ENCODE data around the gene PNPLA2.

The PNPLA2 gene

DNA sequence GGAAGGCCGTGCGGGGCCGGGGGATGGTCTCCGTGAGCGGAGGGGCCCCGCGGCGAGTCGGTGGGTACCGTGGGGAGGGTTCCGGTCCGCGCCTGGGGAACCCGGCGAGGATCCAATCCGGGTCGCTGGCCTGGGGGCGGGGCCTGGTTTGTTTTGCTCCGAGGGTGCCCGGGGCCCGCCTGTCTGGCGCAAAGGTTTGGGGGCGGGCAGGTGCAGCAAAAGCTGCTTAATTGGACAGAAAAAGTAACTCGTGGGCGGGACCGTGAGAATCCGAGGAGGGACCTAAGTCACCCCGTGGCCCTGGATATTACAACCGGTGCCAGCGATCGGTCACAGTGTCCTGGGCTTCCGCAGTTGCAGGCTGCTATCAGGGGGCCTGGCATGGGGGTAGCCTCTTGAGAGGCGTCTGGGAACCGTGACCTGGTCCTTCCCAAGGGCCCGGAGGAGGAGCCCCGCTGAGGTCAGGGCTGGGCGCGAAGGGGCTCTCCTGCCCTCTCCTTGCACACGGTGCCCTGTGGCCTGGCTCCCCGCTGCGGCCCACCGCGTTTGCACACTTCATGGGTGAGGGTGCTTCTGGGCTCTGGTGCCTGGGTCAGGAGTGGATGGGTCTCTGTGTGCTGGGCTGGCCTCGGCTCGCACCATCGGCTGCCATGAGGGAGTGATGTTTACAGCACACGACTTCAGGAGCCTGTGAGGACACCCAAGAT, 1.4 kb downstream of the PNPLA2 start:
- DNase-seq: no peak

DNA sequence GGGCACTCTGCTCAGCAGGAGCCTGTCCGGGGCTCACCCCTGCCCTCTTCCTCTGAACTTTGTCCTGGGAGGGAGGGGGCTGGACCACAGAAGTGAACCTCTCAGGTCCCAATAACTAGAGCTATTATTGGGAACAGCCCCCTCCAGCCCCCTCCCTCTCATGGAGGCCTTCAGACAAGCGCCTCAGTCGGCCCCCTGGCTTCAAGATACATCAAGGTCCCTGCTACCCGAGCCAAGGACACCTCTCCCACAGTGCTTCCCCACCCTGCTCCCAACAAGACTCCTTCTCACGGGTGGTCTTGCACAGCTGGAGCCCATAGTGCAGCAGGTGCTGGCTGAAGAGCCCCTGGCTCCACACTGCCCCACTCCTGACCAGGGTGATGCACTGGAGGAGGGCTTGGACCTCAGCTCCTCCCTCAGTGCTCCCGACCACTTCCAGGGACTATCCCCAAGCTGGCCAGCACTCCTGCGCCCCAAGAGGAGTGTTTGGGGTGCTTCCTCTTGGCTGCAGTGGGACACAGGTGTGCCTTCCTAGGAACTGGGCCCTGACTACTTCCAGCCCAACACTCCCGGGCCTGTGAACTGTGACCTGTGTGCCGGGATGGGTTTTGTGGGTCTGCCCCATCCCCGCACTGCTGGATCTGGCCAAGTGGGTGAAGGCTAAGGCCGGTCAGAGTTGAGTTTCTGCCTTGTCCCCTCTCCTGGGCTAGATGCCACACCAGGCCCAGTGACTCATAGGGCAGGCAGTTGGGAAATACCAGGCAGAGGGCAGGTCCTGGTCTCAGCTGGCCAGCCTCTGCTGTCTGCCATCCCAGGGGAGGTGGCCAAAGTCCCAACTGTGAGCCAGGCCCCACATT, 2.2 kb downstream of the PNPLA2 start:
- DNase-seq: no peak

DNA sequence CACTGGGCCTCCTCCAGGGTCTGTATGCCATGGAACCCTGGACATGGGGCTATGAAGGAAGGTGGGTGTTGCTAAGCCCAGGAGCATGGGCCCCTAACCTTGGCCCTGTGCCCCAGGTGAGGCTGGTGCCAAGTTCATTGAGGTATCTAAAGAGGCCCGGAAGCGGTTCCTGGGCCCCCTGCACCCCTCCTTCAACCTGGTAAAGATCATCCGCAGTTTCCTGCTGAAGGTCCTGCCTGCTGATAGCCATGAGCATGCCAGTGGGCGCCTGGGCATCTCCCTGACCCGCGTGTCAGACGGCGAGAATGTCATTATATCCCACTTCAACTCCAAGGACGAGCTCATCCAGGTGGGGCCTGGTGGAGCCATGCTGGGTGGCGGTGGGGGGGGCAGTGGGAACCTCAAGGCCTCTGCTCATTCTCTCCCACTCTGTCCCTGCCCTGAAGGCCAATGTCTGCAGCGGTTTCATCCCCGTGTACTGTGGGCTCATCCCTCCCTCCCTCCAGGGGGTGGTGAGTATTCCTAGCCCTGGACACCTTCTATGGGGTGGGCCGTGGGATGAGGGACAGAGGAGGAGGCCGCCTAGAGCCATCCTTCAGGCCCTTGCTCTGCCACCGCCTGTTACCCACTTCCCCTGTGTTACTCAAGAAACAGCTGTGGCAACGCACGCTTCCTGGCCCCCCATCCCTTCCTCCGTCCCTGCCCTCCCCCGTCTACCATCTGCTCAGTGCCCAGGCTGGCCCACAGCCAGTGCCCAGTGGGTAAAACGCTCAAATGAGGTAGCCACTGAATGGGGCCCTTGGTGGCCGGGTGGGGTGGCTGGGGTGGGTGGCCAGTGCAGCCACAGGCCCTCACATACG, 3.0 kb downstream of the PNPLA2 start:
- DNase-seq: no peak

DNA sequence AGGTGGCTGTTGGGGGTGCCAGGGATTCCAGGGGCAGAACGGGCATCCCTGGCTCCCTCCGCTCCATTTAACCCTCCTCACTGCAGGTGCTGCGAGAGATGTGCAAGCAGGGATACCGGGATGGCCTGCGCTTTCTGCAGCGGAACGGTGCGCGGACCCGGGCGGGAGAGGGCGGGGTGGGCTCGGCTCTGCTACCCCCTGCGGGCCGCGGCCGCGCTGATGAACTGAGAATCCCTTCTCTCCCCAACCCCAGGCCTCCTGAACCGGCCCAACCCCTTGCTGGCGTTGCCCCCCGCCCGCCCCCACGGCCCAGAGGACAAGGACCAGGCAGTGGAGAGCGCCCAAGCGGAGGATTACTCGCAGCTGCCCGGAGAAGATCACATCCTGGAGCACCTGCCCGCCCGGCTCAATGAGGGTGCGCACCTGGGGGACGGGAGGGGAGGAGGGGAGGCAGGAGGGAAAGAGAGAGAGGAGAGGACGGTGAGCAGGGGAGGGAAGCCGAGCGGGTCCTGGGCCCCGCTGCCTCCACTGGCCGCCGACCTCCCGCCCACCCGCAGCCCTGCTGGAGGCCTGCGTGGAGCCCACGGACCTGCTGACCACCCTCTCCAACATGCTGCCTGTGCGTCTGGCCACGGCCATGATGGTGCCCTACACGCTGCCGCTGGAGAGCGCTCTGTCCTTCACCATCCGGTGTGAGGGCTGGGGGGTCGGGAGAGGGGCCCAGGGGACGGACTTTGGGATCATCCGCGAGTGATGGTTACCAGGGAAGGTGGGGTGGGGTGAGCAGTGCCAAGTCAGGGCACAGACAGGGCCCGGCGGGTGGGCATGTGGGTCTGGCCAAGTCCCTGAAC, 5.0 kb downstream of the PNPLA2 start:
- DNase-seq: no peak

DNA sequence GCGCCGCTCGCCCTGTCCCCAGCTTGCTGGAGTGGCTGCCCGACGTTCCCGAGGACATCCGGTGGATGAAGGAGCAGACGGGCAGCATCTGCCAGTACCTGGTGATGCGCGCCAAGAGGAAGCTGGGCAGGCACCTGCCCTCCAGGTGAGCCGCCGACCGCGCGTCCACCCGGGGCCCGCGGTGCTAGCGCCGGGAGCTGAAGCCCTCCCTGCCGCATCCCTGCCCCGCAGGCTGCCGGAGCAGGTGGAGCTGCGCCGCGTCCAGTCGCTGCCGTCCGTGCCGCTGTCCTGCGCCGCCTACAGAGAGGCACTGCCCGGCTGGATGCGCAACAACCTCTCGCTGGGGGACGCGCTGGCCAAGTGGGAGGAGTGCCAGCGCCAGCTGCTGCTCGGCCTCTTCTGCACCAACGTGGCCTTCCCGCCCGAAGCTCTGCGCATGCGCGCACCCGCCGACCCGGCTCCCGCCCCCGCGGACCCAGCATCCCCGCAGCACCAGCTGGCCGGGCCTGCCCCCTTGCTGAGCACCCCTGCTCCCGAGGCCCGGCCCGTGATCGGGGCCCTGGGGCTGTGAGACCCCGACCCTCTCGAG, 5.7 kb downstream of the PNPLA2 start:
- DNase-seq: no peak

DNA sequence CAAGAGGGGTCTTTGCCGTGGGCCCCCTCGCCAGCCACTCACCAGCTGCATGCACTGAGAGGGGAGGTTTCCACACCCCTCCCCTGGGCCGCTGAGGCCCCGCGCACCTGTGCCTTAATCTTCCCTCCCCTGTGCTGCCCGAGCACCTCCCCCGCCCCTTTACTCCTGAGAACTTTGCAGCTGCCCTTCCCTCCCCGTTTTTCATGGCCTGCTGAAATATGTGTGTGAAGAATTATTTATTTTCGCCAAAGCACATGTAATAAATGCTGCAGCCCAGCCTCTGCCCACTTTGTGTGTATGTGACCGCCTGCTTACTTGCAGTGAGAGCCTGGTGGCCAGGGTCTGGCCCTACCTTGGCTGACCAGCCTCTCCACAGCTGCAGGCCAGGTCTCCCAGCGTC, 6.2 kb downstream of the PNPLA2 start:
- no peak for DNase-seq

DNA sequence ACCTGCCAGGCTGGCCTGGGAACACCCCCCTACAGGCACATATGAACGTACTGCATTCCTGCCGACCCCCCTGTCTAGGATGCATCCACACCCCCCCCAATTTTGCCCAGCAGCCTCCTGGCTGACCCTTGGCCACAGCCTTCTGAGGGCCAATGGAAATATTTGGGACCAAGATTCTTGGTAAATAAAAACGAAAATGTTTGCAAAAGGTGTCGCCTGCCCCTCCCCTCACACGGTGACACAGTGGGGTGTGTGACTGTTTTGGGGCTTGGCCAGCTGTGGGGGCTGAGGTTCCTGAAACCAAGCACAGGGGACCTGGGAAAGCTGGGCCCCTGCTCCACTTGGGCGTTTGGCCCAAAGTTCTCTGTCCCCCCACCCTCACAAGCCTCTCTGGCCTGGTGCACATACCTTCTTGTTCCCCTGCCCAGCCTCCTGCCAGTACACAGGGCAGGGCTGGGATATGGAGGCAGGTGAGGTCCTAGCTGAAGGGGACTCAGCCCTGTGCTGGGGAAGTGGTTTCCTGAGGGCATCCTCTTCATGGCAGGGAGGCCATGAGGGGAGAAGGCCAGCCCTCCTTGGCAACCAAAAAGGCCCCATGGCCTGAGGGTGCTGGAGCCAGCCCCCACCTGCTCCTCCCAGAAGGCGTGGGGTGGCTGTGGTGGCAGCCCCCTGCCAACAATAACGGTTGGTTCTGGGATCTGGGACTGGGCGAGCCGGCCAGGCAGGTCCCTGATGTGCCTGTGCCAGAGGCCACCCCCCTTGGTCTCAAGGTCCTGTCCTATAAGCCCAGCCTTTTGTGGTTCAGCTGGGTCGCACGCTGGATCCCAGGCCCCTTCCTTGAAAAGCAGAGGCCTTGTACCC, 6.9 kb downstream of the PNPLA2 start:
- no peak for DNase-seq

DNA sequence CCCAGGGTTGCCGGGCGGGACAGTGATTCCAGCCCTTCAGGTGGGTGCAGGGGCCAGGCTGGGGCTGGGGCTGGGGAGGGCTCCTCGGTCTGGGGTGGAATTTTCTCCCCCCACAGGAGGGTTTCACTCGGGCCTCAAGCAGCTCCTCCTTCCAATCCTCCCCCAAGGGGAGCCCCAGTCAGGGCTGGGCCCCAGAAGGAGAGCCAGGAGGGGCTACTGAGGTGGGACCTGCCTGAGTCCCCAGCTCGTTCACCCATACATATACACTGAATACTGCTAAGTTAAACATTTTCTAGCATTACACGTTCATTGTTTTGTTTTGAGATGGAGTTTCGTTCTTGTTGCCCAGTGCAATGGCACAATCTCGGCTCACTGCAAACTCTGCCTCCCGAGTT, 7.5 kb downstream of the PNPLA2 start:
- no peak for DNase-seq

DNA sequence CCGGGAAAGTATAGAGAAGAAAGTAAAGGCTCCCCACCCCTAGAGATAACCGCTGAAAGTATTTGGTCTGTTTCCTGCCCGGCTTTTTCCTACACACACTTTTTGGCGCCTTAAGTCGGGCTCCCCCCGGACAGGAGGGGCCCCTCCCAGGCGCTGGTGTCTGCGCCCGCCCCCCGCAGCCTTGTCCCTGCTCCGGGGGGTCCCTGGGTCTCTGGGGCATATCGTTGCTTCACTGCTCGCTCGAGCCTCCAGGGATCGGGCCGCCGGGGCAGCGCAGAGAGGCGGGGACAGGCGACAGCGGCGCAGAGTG, 8.1 kb downstream of the PNPLA2 start:
- no peak for DNase-seq

DNA sequence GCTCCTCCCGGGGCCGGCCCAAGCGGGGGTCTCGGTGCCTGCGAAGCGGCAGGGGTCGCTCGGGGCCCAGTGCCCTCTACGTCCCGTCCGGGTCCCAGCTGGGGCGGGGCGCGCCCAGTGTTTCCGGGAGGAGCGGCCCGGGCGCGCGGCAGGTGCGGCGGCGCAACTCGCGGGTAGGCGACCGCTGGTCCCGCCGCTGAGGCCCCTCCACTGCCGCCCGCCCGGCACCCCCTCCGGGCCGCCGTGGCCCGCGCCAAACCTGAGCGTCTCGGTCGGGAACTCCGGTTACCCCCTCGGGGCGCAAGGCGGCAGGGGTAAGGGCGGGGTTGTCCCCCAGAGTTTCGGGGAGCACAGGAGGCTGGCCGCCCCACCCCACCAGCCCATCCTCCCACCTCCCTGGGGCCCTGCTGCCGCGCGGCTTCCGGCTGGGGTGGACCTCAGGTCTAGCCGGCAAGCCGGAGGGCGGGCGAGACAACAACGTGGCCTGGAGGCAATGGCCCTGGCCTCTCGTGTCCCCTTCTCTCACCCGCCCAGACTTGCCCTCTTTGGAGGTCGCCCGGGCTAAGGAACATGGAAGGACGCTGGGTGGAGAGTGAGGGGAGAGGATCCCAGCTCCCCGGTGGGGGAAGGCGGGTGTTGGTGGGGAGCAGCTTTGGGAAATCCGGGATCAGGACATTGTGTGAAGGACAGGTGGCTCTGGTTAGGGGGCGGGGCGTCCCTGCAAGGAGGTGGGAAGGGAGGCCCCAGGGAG, 8.6 kb downstream of the PNPLA2 start:
- DNase-seq: no peak

DNA sequence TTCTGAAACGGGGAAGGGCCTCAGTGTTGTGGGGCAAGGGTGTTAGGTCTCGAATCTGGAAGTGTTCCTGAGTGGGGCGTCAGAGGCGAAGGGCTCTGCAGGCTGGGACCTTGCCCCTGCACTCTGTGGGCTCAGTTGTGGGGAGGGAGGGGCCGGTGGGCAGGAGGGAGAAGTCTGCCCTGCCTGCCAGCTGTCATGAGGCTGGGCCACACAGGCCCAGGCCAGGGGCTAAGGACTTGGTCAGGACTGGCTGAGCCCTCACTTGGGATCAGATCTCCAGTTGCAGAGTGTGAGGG, 9.1 kb downstream of the PNPLA2 start, which contains the start of gene CRACR2B:
CRACR2B (plus strand) TSS at position 23 of the 296 bp plus-strand sequence. CDS start 689 bp downstream, outside the sequence.
- DNase-seq: no peak

DNA sequence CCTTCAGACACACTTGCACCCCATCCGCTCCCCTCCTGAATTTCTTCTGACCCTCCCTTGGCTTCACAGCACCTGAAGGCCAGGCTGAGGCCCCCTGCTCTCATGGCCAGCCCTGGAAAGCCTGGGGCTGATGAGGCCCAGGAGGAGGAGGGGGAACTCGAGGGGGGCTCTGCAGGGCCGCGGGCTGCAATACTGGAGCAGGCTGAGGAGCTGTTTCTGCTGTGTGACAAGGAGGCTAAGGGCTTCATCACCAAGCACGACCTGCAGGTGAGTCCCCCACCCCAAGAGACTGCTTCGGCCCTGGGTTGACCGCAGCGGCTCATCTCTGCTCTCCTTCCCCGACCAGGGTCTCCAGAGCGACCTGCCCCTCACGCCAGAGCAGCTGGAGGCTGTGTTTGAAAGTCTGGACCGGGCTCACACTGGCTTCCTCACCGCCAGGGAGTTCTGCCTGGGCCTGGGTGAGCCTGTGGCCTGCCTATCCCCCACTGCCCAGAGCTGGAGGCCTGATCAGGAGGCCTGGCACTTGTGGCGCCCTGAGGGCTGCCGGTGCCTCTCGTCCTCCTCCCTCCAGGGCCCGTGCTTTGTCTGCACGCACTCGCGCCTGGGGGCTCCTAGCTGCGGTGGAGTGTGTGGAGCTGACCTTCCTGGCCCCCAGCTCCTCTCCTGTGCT, 9.9 kb downstream of the PNPLA2 start:
- no peak for DNase-seq

DNA sequence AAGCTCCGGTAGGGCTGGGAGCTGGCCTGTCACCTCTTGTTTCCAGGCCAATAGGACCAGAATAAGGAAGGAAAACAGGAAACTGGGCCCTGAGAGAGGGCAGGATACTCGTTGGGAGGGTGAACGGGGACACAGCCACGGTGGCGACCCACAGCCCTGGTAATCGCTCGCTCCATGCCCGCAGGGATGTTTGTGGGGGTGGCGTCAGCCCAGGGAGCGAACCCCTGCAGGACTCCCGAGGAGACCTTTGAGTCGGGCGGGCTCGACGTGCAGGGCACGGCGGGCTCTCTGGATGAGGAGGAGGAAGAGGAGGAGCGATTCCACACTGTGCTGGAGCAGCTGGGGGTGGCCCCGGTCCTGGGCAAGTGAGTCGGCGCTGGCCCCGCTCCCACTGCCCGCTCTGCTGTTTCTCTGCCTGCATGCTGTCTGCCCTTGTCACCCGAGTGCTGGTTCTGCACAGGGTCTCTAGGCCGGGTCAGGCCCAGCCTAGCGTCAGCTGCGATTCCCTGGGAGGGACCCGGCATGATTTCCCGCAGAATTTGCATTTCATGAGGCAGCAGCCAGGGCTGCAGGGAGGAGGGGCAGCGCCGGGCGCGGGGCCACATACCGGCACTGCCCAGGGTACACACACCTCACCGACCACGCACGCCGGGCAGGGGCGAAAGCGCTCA, 10.6 kb downstream of the PNPLA2 start:
- DNase-seq: no peak

DNA sequence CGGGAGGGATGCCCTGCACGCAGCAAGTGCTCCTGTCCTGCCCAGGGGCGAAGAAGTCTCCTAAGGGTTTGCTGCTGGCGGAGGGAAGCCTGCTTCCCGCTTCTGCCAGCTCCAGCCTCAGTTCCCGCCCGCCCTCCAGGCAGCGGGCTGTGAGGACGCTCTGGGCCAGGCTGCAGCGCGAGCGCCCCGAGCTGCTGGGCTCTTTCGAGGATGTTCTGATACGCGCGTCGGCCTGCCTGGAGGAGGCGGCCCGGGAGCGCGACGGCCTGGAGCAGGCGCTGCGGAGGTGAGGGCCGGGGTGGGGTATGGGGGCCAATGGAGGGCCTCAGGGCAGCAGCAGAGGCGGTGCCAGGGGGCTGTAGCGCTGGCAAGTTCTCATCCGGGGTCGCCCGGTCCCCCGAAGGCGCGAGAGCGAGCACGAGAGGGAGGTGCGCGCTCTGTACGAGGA, 11.2 kb downstream of the PNPLA2 start:
- DNase-seq: no peak

DNA sequence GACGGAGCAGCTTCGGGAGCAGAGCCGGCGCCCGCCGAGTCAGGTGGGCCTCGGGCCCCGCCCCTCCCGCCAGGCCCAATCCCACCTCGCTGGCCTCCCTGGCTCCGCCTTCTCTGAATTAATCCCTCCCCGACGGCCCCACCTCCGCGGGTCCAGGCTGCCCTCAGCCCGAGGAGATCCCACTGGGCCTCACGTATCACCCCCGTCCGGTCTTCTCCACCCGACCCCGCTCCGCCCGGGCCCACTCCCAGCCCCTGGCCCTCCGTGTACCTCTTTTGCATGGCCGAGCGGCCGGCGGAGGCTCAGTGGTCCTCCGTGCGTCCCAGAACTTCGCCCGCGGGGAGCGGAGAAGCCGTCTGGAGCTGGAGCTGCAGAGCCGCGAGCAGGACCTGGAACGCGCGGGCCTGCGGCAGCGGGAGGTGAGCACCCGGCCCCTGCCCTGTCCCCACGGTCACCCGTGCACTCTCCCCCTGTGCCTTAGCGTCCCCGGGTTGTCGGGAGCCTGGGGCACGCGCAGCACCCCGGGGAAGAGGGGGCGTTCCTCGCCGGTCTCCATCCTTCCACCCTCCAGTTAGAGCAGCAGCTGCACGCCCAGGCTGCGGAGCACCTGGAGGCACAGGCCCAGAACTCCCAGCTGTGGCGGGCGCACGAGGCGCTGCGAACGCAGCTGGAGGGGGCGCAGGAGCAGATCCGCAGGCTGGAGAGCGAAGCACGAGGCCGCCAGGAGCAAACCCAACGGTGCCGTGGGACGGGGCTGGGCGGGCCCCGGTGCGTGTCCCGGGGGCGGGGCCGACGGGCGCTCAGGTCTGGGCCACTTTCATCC, 11.8 kb downstream of the PNPLA2 start:
- DNase-seq: peak in 1 of 2 experiments; percentile 45

DNA sequence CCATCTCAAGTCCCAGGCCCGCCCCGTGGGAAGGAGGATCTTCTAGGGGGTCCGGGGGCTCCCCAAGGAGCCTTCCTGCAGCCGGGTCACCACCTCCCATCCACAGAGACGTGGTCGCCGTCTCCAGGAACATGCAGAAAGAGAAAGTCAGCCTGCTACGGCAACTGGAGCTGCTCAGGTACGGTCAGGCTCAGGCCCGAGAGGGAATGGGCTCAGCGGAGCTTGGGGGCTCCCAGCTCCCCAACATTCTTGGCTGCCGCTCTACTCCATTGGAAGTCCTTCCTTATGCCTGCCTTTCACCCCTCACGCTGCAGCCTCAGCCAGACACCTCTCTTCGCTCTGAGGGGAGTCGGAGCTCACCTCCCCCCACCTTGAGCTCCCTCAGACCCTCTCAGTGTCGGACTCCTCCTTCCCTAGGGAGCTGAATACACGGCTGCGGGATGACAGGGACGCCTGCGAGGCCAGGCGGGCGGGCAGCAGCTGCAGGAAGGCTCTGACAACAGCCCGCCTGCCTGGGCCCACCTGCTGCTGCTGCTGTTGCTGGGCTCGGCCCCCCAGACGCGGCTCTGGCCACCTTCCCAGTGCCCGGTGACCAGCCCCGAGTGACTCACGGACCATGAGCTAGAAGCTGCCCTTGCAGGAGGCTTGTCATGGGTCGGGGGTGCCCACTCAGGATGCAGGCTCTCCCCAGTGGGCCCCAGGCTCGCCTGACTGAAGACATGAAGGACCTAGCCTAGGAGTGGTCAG, 12.6 kb downstream of the PNPLA2 start:
- DNase-seq: no peak

DNA sequence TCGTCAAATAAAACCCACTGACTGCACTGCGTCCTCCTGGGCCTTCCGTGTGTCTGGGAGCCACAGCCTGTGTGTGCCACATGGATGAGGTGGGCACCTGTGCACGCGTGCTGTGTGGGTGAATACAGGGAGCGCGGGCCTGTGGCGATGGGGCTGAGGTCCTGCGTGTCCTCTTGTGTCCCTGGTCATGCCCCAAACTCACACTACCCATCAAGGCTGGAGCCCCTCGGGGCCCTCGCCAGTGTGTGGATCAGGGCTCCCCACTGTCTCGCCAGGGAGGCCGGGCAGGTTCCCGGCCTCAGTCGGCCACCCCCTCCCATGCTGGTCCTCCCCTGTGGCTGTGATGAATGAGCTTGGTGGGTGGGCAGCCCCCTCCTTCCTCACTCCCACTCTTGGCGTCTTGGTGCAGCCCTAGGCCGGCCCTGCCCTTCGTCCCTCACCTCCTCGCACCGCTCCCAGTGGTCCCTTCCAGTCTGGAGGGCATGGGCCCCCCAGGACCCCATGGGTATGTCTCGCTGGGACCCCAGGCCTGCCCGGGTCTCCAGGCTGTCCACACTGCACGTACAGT, 13.3 kb downstream of the PNPLA2 start:
- DNase-seq: no peak

All from cerebellar nuclear complex (tissue), 1 donor.